ENCODE results near the gene LAMP1. TPM values are rescaled to one million over a fixed set of nuclear protein-coding genes. Genes with fewer than 3 reads are reported as not detected.

The LAMP1 gene
- total and polyA plus RNA-seq, 5 donors from 2014 or later, result 19.3 to 86.9 (median 22.3) TPM

DNA sequence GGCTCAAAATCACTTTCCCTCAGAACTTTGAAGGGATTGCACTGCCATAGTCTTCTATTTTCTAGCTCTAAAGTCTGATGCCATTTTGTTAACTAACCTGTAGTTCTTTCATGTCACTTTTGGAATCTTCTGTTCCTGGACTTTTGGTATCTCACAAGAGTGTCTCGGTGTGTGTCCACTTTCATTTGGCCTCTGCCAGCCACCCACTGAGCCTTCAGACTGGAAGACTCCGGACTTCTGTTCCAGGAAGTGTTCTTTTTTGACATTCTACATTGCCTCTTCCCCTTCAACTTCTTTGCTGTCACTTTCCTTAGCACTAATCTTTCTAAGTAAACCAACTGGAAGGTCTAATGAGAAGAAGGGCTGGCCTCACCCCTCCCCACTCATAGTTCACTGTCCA, 25.0 kb upstream of the LAMP1 start:
- DNase-seq, result no peak
- Mint-ChIP-seq H3K27ac (peak overlapping the region in 1 of 3 donors; percentile 70), H3K4me3 (no peak overlapping the region), H3K27me3 (peaks cover 5% of the 10 kb centered on the region), H3K36me3 (peaks cover 13% of the 10 kb centered on the region), H3K4me1 (peaks cover 0 to 7% (median 0%) of the 10 kb centered on the region in 4 donors), H3K9me3 (no peaks in the 10 kb centered on the region)
- no peak overlapping the region for H3K4me3 ChIP-seq (ENCODE audit: low read depth, low read length)
- no peaks in the 10 kb centered on the region for H3K27me3 ChIP-seq (ENCODE audit: control insufficient read depth, insufficient read depth, low read length)
- no peaks in the 10 kb centered on the region for H3K4me1 ChIP-seq (ENCODE audit: control insufficient read depth, insufficient read depth, low read length, poor library complexity, severe bottlenecking)
- no peaks in the 10 kb centered on the region for H3K36me3 ChIP-seq (ENCODE audit: control insufficient read depth, insufficient read depth, low read length)
- no peak overlapping the region for H3K27ac ChIP-seq (ENCODE audit: insufficient read depth, low read length, poor library complexity, severe bottlenecking)
- no peaks in the 10 kb centered on the region for H3K9me3 ChIP-seq (ENCODE audit: control insufficient read depth in 2 of 2, low read length in 2 of 2)
- no peak for ATAC-seq (ENCODE audit: low read depth in 2 of 2)

DNA sequence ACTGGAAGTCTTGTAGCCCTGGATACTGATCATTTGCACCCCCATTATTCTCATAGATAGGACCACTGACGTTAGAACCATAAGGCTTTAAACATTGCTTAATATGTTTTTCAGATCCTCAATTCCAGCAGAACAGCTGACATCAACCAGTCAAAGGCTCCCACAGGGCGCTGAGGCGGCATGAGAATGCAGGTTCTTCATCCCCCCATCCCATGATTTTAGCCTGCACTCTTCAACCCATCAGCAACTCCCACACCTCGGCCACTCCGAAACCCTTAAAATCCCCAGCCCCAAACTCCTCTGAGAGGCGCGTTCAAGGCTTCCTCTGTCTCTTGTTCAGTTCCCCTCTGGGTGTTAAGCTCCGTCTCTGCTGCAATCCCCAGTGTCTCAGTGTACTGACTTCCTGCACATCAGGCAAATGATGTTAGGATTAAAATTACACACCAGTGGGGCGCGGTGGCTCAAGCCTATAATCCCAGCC, 24.3 kb upstream of the LAMP1 start:
- DNase-seq, result no peak
- H3K9me3 ChIP-seq (ENCODE audit: control insufficient read depth in 2 of 2, low read length in 2 of 2), result no peaks in the 10 kb centered on the region
- Mint-ChIP-seq H3K4me3 (no peak overlapping the region), H3K9me3 (no peaks in the 10 kb centered on the region), H3K4me1 (peaks cover 0 to 7% (median 0%) of the 10 kb centered on the region in 4 donors), H3K27ac (no peak overlapping the region), H3K27me3 (peaks cover 5% of the 10 kb centered on the region), H3K36me3 (peaks cover 10% of the 10 kb centered on the region)
- H3K4me3 ChIP-seq (ENCODE audit: low read depth, low read length), result no peak overlapping the region
- no peak overlapping the region for H3K27ac ChIP-seq (ENCODE audit: insufficient read depth, low read length, poor library complexity, severe bottlenecking)
- no peaks in the 10 kb centered on the region for H3K36me3 ChIP-seq (ENCODE audit: control insufficient read depth, insufficient read depth, low read length)
- no peak for ATAC-seq (ENCODE audit: low read depth in 2 of 2)
- H3K4me1 ChIP-seq (ENCODE audit: control insufficient read depth, insufficient read depth, low read length, poor library complexity, severe bottlenecking), result no peaks in the 10 kb centered on the region
- H3K27me3 ChIP-seq (ENCODE audit: control insufficient read depth, insufficient read depth, low read length), result no peaks in the 10 kb centered on the region

DNA sequence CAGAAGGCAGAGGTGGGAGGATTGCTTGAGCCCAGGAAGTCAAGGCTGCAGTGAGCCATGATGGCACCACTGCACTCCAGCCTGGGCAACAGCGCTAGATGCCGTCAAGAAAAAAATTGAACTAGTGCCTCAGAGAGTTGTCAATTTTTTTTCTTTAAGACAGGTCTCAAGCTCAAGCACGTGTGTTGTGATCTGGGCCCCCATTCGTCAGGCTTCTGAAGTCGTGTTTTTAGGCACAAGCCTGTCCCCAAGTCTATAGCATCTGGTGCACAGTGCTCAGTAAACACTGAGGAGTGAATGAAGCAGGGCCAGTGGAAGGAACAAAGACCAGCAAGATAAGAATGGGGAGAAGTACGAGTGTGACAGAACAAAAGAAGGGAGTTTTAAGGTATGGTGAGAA, 23.7 kb upstream of the LAMP1 start:
- ATAC-seq (ENCODE audit: low read depth in 2 of 2), result no peak
- Histone ChIP-seq H3K4me1 (ENCODE audit: control insufficient read depth, insufficient read depth, low read length, poor library complexity, severe bottlenecking) (no peaks in the 10 kb centered on the region), H3K9me3 (ENCODE audit: control insufficient read depth in 2 of 2, low read length in 2 of 2) (no peaks in the 10 kb centered on the region), H3K27ac (ENCODE audit: insufficient read depth, low read length, poor library complexity, severe bottlenecking) (no peak overlapping the region), H3K27me3 (ENCODE audit: control insufficient read depth, insufficient read depth, low read length) (no peaks in the 10 kb centered on the region), H3K36me3 (ENCODE audit: control insufficient read depth, insufficient read depth, low read length) (no peaks in the 10 kb centered on the region), H3K4me3 (ENCODE audit: low read depth, low read length) (no peak overlapping the region)
- Mint-ChIP-seq H3K4me3 (no peak overlapping the region), H3K4me1 (peaks cover 0 to 7% (median 0%) of the 10 kb centered on the region in 4 donors), H3K27me3 (peaks cover 5% of the 10 kb centered on the region), H3K9me3 (no peaks in the 10 kb centered on the region), H3K27ac (peak overlapping the region in 1 of 3 donors; percentile 70), H3K36me3 (peaks cover 10% of the 10 kb centered on the region)
- no peak for DNase-seq

DNA sequence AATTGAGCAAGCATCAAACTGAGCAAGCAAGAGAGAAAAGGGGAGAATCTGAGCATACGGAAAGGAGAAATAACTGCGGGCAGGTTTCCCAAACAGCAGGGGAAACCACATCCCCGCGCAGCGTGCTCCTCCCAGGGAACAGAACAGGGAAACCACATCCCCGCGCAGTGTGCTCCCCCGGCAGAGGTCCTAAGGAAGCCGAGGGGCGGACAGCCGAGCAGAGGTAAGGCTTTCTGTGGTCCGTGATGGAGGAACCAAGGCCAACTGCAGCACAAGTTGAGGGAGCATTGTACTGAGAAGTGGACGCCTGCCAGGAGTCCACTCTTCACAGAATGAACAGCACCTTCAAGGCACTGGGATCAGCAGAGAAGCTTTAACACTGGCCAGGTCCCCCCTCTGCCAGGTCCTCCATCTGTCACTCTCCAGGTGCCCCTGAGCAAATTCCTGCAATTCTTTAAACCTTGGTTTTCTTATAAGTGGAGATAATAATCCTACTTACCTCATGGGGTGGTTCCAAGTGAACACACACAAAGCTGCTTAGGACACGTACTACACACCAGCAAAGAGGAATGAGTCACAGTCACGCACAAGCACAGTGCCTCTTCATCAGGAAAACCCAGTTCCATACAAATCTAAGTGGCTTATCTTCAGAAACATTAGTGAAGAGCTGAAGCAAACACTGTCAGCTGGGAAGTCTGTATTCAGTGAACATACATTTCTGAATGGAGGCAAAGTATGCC, 23.0 kb upstream of the LAMP1 start:
- Histone ChIP-seq H3K4me3 (ENCODE audit: low read depth, low read length) (no peak overlapping the region), H3K27me3 (ENCODE audit: control insufficient read depth, insufficient read depth, low read length) (peaks cover 4% of the 10 kb centered on the region), H3K36me3 (ENCODE audit: control insufficient read depth, insufficient read depth, low read length) (no peaks in the 10 kb centered on the region), H3K4me1 (ENCODE audit: control insufficient read depth, insufficient read depth, low read length, poor library complexity, severe bottlenecking) (no peaks in the 10 kb centered on the region), H3K27ac (ENCODE audit: insufficient read depth, low read length, poor library complexity, severe bottlenecking) (no peak overlapping the region), H3K9me3 (ENCODE audit: control insufficient read depth in 2 of 2, low read length in 2 of 2) (no peaks in the 10 kb centered on the region)
- DNase-seq, result no peak
- Mint-ChIP-seq H3K27me3 (peaks cover 8% of the 10 kb centered on the region), H3K4me3 (no peak overlapping the region), H3K4me1 (peaks cover 0 to 7% (median 0%) of the 10 kb centered on the region in 4 donors), H3K27ac (no peak overlapping the region), H3K36me3 (peaks cover 10% of the 10 kb centered on the region), H3K9me3 (no peaks in the 10 kb centered on the region)
- ATAC-seq (ENCODE audit: low read depth in 2 of 2), result no peak

DNA sequence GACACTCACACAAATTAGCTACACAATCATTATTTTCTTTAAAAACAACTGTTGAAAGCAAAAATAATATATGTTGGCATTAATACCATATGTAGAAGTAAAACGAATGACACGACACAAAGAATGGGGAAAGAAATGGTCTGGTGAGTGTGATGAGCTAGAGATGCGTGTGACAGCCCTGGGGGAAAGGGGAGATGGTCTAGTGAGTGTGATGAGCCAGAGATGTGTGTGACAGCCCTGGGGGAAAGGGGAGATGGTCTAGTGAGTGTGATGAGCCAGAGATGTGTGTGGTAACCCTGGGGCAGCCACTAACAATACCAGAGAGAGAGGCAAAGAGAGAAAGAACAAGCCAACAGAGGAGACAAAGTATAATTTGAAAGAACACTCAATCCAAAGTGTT, 22.3 kb upstream of the LAMP1 start:
- Mint-ChIP-seq H3K36me3 (peaks cover 10% of the 10 kb centered on the region), H3K27ac (no peak overlapping the region), H3K4me1 (peaks cover 0 to 7% (median 0%) of the 10 kb centered on the region in 4 donors), H3K27me3 (peaks cover 8% of the 10 kb centered on the region), H3K9me3 (no peaks in the 10 kb centered on the region), H3K4me3 (no peak overlapping the region)
- Histone ChIP-seq H3K9me3 (ENCODE audit: control insufficient read depth in 2 of 2, low read length in 2 of 2) (no peaks in the 10 kb centered on the region), H3K4me1 (ENCODE audit: control insufficient read depth, insufficient read depth, low read length, poor library complexity, severe bottlenecking) (no peaks in the 10 kb centered on the region), H3K36me3 (ENCODE audit: control insufficient read depth, insufficient read depth, low read length) (no peaks in the 10 kb centered on the region), H3K27me3 (ENCODE audit: control insufficient read depth, insufficient read depth, low read length) (peaks cover 4% of the 10 kb centered on the region), H3K27ac (ENCODE audit: insufficient read depth, low read length, poor library complexity, severe bottlenecking) (no peak overlapping the region), H3K4me3 (ENCODE audit: low read depth, low read length) (no peak overlapping the region)
- ATAC-seq (ENCODE audit: low read depth in 2 of 2) (no peak), DNase-seq (no peak)

DNA sequence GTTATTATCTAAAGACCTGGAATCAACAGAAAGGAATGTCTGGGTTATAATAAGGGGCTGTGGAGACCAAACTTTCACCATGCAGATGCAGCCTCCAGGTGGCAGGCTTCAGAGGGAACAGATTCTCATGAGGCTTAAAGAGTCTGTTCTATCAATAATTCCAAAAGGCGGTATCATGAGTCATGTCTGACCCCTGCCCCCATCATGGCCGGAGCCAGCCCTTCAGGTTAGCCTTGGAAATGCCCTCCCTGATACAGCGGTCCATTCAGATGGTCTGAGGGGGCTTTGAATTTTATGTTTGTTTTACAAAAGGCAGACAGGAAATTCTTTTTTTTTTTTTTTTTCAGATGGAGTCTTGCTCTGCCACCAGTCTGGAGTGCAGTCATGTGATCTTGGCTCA, 21.7 kb upstream of the LAMP1 start:
- Histone ChIP-seq H3K27me3 (ENCODE audit: control insufficient read depth, insufficient read depth, low read length) (peaks cover 4% of the 10 kb centered on the region), H3K4me1 (ENCODE audit: control insufficient read depth, insufficient read depth, low read length, poor library complexity, severe bottlenecking) (no peaks in the 10 kb centered on the region), H3K9me3 (ENCODE audit: control insufficient read depth in 2 of 2, low read length in 2 of 2) (no peaks in the 10 kb centered on the region), H3K36me3 (ENCODE audit: control insufficient read depth, insufficient read depth, low read length) (no peaks in the 10 kb centered on the region), H3K27ac (ENCODE audit: insufficient read depth, low read length, poor library complexity, severe bottlenecking) (no peak overlapping the region), H3K4me3 (ENCODE audit: low read depth, low read length) (no peak overlapping the region)
- no peak overlapping the region for H3K27ac Mint-ChIP-seq
- H3K4me3 Mint-ChIP-seq, result no peak overlapping the region
- peaks cover 0 to under 1% (median 0%) of the 10 kb centered on the region in 7 donors for H3K9me3 Mint-ChIP-seq
- H3K27me3 Mint-ChIP-seq, result peaks cover 8% of the 10 kb centered on the region
- DNase-seq (peak in 2 of 3 donors; percentile 29 to 36), ATAC-seq (ENCODE audit: low read depth in 2 of 2) (peak in 1 of 2 donors; percentile 37)
- peaks cover 0 to 7% (median 0%) of the 10 kb centered on the region in 4 donors for H3K4me1 Mint-ChIP-seq
- H3K36me3 Mint-ChIP-seq, result peaks cover 10% of the 10 kb centered on the region

DNA sequence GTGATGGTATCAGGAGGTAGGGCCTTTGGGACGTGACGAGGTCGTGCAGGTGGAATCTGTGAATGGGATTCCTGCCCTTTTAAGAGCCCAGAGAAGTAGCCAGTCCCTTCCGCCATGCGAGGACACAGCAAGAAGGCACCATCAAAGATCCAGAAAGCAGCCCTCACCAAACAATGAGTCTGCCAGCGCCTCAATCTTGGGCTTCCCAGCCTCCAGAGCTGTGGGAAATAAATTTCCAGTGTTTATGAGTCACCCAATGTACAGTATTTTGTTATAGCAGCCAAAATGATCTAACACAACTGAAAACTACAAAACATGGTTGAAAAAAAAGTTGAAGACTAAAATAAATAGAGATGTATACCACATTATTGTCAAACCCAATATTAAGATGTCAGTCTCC, 16.9 kb upstream of the LAMP1 start:
- Histone ChIP-seq H3K4me3 (ENCODE audit: low read depth, low read length) (no peak overlapping the region), H3K27me3 (ENCODE audit: control insufficient read depth, insufficient read depth, low read length) (peaks cover 4% of the 10 kb centered on the region), H3K36me3 (ENCODE audit: control insufficient read depth, insufficient read depth, low read length) (no peaks in the 10 kb centered on the region), H3K9me3 (ENCODE audit: control insufficient read depth in 2 of 2, low read length in 2 of 2) (no peaks in the 10 kb centered on the region), H3K4me1 (ENCODE audit: control insufficient read depth, insufficient read depth, low read length, poor library complexity, severe bottlenecking) (no peaks in the 10 kb centered on the region), H3K27ac (ENCODE audit: insufficient read depth, low read length, poor library complexity, severe bottlenecking) (no peak overlapping the region)
- H3K36me3 Mint-ChIP-seq, result no peaks in the 10 kb centered on the region
- H3K27ac Mint-ChIP-seq, result no peak overlapping the region
- DNase-seq, result no peak
- peaks cover 0 to 2% (median 0%) of the 10 kb centered on the region in 7 donors for H3K9me3 Mint-ChIP-seq
- ATAC-seq (ENCODE audit: low read depth in 2 of 2), result no peak
- H3K4me1 Mint-ChIP-seq, result peaks cover 0 to 2% (median 0%) of the 10 kb centered on the region in 4 donors
- no peak overlapping the region for H3K4me3 Mint-ChIP-seq
- H3K27me3 Mint-ChIP-seq, result peaks cover 14% of the 10 kb centered on the region

DNA sequence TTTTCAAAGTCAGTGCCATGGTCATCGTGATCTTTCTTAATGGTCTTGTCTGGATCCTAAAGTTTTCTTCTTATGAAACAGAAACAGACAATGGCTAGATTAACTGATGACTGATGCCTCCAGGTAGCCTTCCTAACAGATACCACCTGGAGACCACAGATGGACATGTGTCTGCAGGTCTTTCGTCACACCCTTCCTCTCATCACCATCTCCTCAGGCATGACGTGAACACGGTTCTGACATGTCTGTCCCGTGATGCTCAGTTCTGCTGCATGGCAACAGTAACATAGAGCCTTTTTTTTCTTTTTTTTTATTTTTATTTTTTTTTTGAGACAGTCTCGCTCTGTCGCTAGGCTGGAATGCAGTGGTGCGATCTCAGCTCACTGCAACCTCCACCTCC, 13.1 kb upstream of the LAMP1 start:
- H3K36me3 Mint-ChIP-seq, result no peaks in the 10 kb centered on the region
- H3K4me1 Mint-ChIP-seq, result no peaks in the 10 kb centered on the region
- peaks cover 29% of the 10 kb centered on the region for H3K27me3 Mint-ChIP-seq
- ATAC-seq (ENCODE audit: low read depth in 2 of 2) (no peak), DNase-seq (no peak)
- H3K27me3 ChIP-seq (ENCODE audit: control insufficient read depth, insufficient read depth, low read length), result peaks cover 2% of the 10 kb centered on the region
- H3K27ac Mint-ChIP-seq, result no peak overlapping the region
- no peak overlapping the region for H3K4me3 Mint-ChIP-seq
- no peaks in the 10 kb centered on the region for H3K36me3 ChIP-seq (ENCODE audit: control insufficient read depth, insufficient read depth, low read length)
- H3K4me3 ChIP-seq (ENCODE audit: low read depth, low read length), result no peak overlapping the region
- H3K9me3 Mint-ChIP-seq, result peaks cover 0 to 2% (median 0%) of the 10 kb centered on the region in 7 donors
- H3K4me1 ChIP-seq (ENCODE audit: control insufficient read depth, insufficient read depth, low read length, poor library complexity, severe bottlenecking), result no peaks in the 10 kb centered on the region
- H3K27ac ChIP-seq (ENCODE audit: insufficient read depth, low read length, poor library complexity, severe bottlenecking), result no peak overlapping the region
- no peaks in the 10 kb centered on the region for H3K9me3 ChIP-seq (ENCODE audit: control insufficient read depth in 2 of 2, low read length in 2 of 2)

All from CD4-positive, CD25-positive, alpha-beta regulatory T cell (primary cell).